Ectodermal cell (in vitro differentiated cells): Measurements from ENCODE around the gene KIAA1328.

Experiments used
- H3K27ac ChIP-seq: 2 replicates; pipeline ENCODE4 v1.7.0; 2013; ENCODE audit warnings: mild to moderate bottlenecking, low read depth, low read length; ENCODE audit not compliant: insufficient read depth, poor library complexity, severe bottlenecking
- H3K27me3 ChIP-seq: 2 replicates; pipeline ENCODE4 v1.7.0; 2013; ENCODE audit warnings: mild to moderate bottlenecking, low read length; ENCODE audit not compliant: insufficient read depth, control insufficient read depth, poor library complexity, severe bottlenecking
- H3K36me3 ChIP-seq: one replicate; pipeline ENCODE4 v1.7.0; 2013; ENCODE audit warnings: low read length; ENCODE audit not compliant: control insufficient read depth, insufficient read depth
- H3K4me1 ChIP-seq: one replicate; pipeline ENCODE4 v1.7.0; 2013; ENCODE audit warnings: low read length; ENCODE audit not compliant: control insufficient read depth, insufficient read depth
- H3K4me3 ChIP-seq: 2 replicates; pipeline ENCODE4 v1.7.0; 2013; ENCODE audit warnings: low read depth, low read length, control low read depth; ENCODE audit not compliant: insufficient read depth
- H3K9me3 ChIP-seq: 2 replicates; pipeline ENCODE4 v1.7.0; 2013; ENCODE audit warnings: mild to moderate bottlenecking, low read length, moderate library complexity; ENCODE audit not compliant: control insufficient read depth
- WGBS, 2 experiments: methylation state at CpG; one replicate each; pipeline ENCODE4 v1.1.7; 2013; ENCODE audit warnings: missing lambda C conversion rate in 2 of 2; 5-methylcytosine and 5-hydroxymethylcytosine counted together

KIAA1328 gene

DNA sequence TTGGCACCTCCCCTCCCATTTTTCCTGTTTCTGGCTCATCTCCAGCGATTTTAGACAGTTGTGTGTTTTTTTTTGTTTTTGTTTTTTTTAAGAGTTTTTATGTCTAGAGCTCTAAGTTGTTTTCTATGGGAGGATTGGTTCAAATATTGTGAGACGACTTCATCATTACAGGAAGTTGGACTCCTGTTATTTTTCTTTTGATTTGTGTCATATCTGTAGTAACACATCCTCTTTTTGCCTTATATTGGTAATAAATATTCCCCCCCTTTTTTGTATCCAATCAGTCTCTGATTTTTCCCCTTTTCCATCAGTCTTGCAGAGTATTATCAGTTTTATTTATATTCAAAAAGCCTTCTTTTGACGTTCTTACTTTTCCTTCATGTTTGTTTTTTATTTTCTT is 89.0 kb downstream of the KIAA1328 start:
- 100% methylated on average over 2 of the region's 3 CpGs; no CpG with 5 or more reads in 1 of the 2 experiments for WGBS, 2 experiments
- H3K4me3 ChIP-seq = no peak overlapping the region
- no peak overlapping the region for H3K27ac ChIP-seq
- H3K27me3 ChIP-seq = no peaks in the 10 kb centered on the region
- no peaks in the 10 kb centered on the region for H3K9me3 ChIP-seq
- no peaks in the 10 kb centered on the region for H3K4me1 ChIP-seq
- H3K36me3 ChIP-seq = no peaks in the 10 kb centered on the region

- Histone ChIP-seq H3K27ac (no peak overlapping the region), H3K27me3 (no peaks in the 10 kb centered on the region), H3K4me1 (peaks cover 3% of the 10 kb centered on the region), H3K36me3 (no peaks in the 10 kb centered on the region), H3K4me3 (no peak overlapping the region), H3K9me3 (no peaks in the 10 kb centered on the region)
- WGBS, 2 experiments = 95% methylated on average over 2 of the region's 2 CpGs
These were observed 100.7 kb downstream of the KIAA1328 start for GRCh38 chr18:36929601-36930000.

DNA sequence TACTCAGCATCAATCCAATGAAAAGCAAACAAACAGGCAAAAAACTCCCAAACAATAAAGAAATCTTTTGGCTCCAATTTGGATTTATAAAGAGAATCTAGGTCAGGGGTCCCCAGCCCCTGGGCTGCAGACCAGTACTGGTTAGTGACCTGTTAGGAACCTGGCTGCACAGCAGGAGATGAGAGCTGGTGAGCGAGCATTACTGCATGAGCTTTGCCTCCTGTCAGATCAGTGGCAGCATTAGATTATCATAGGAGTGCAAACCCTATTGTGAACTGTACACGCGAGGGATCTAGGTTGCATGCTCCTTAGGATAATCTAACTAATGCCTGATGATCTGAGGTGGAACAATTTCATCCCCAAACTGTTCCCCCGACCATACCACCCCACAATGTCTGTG is 102.2 kb downstream of the KIAA1328 start:
- no peak overlapping the region for H3K27ac ChIP-seq
- peaks cover 3% of the 10 kb centered on the region for H3K4me1 ChIP-seq
- no peaks in the 10 kb centered on the region for H3K27me3 ChIP-seq
- H3K36me3 ChIP-seq = no peaks in the 10 kb centered on the region
- H3K9me3 ChIP-seq = no peaks in the 10 kb centered on the region
- 76 to 85% methylated on average over 4 of the region's 4 CpGs for WGBS, 2 experiments
- H3K4me3 ChIP-seq = no peak overlapping the region

GRCh38 chr18:36933552-36933951 is 104.6 kb downstream of the KIAA1328 start:
- Histone ChIP-seq H3K9me3 (no peaks in the 10 kb centered on the region), H3K36me3 (no peaks in the 10 kb centered on the region), H3K4me1 (peaks cover 3% of the 10 kb centered on the region), H3K27ac (no peak overlapping the region), H3K27me3 (no peaks in the 10 kb centered on the region), H3K4me3 (no peak overlapping the region)
- WGBS, 2 experiments = 95 to 96% methylated on average over 2 of the region's 2 CpGs

GRCh38 chr18:36934884-36935283 is 106.0 kb downstream of the KIAA1328 start:
- Histone ChIP-seq H3K9me3 (no peaks in the 10 kb centered on the region), H3K27me3 (no peaks in the 10 kb centered on the region), H3K27ac (no peak overlapping the region), H3K4me1 (peaks cover 3% of the 10 kb centered on the region), H3K36me3 (no peaks in the 10 kb centered on the region), H3K4me3 (no peak overlapping the region)
- 85 to 100% methylated on average over 1 of the region's 1 CpG for WGBS, 2 experiments

GRCh38 chr18:36942264-36942663 is 113.3 kb downstream of the KIAA1328 start:
- Histone ChIP-seq H3K27ac (no peak overlapping the region), H3K9me3 (no peaks in the 10 kb centered on the region), H3K27me3 (no peaks in the 10 kb centered on the region), H3K36me3 (no peaks in the 10 kb centered on the region), H3K4me1 (no peaks in the 10 kb centered on the region), H3K4me3 (no peak overlapping the region)
- WGBS, 2 experiments = 21 to 37% methylated on average over 4 to 6 of the region's 6 CpGs

DNA sequence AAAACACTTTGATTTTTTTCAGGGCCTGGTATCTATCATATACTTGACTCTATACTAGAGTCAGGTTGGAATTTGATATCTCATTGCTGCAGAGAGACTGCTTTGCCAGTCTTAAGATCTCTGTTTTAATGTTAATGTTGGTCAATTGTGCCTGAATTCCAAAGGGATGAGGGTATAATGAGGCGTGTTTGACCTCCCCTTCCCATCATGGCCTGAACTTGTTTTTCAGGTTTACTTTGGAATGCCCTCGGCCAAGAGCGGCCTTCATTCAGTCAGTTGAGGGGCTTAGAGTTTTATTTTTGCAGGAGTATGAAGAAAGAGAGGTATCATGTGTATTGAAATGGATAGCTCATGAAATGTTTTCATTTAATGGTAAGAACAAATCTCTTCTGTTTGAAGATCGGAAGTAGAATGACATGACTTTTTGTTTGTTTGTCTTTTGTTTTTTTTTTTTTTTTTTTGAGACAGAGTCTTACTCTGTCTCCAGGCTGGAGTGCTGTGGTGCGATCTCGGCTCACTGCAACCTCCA is 119.0 kb downstream of the KIAA1328 start:
- H3K36me3 ChIP-seq = no peaks in the 10 kb centered on the region
- no peaks in the 10 kb centered on the region for H3K9me3 ChIP-seq
- WGBS, 2 experiments = 76 to 77% methylated on average over 6 of the region's 6 CpGs
- H3K27me3 ChIP-seq = no peaks in the 10 kb centered on the region
- no peaks in the 10 kb centered on the region for H3K4me1 ChIP-seq
- H3K27ac ChIP-seq = no peak overlapping the region
- no peak overlapping the region for H3K4me3 ChIP-seq

- WGBS, 2 experiments = 62 to 63% methylated on average over 3 of the region's 4 CpGs
- no peak overlapping the region for H3K4me3 ChIP-seq
- no peaks in the 10 kb centered on the region for H3K27me3 ChIP-seq
- no peaks in the 10 kb centered on the region for H3K4me1 ChIP-seq
- H3K9me3 ChIP-seq = no peaks in the 10 kb centered on the region
- no peaks in the 10 kb centered on the region for H3K36me3 ChIP-seq
- H3K27ac ChIP-seq = no peak overlapping the region
These were observed 121.4 kb downstream of the KIAA1328 start for GRCh38 chr18:36950282-36950681.

GRCh38 chr18:36950960-36951359 is 122.0 kb downstream of the KIAA1328 start:
- no peaks in the 10 kb centered on the region for H3K4me1 ChIP-seq
- H3K4me3 ChIP-seq = no peak overlapping the region
- 67 to 72% methylated on average over 2 of the region's 2 CpGs for WGBS, 2 experiments
- no peaks in the 10 kb centered on the region for H3K27me3 ChIP-seq
- no peak overlapping the region for H3K27ac ChIP-seq
- H3K36me3 ChIP-seq = no peaks in the 10 kb centered on the region
- H3K9me3 ChIP-seq = no peaks in the 10 kb centered on the region

DNA sequence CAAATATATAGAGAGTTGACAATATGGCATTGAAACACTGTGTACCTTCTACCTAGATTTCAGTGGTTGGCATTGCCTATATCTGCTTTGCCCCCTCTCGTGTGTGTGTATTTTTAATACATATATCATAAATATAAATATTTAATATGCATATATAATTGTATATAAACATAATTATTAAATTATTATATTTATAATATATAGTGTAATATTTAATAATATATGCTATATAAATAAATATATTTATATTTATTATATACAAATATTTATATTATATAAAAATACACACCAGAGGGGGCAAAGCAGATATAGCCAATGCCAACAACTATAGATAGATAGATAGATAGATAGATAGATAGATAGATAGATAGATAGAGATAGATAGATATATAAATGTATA is 124.1 kb downstream of the KIAA1328 start:
- no peaks in the 10 kb centered on the region for H3K27me3 ChIP-seq
- no peaks in the 10 kb centered on the region for H3K9me3 ChIP-seq
- no CpG with 5 or more reads among the region's 1 CpG for WGBS, 2 experiments
- H3K27ac ChIP-seq = no peak overlapping the region
- H3K4me1 ChIP-seq = no peaks in the 10 kb centered on the region
- H3K4me3 ChIP-seq = no peak overlapping the region
- no peaks in the 10 kb centered on the region for H3K36me3 ChIP-seq

- no peak overlapping the region for H3K27ac ChIP-seq
- H3K4me1 ChIP-seq = no peaks in the 10 kb centered on the region
- H3K27me3 ChIP-seq = no peaks in the 10 kb centered on the region
- no peaks in the 10 kb centered on the region for H3K9me3 ChIP-seq
- H3K36me3 ChIP-seq = peaks cover 6% of the 10 kb centered on the region
- 91 to 94% methylated on average over 9 of the region's 9 CpGs for WGBS, 2 experiments
- no peak overlapping the region for H3K4me3 ChIP-seq
These were observed 131.1 kb downstream of the KIAA1328 start for GRCh38 chr18:36960038-36960437.
